Panc1 (cell line): ENCODE measurements around the gene AGPAT3. TPM values are rescaled to one million over a fixed set of nuclear protein-coding genes. Genes with fewer than 3 reads are reported as not detected.

Experiments
- ATAC-seq: fragments of 200-7000 bp; cut with Tn5 transposase; 2 replicates; pipeline ENCODE4 v1.9.1; 2020; ENCODE audit warnings: mild to moderate bottlenecking, moderate library complexity
- BruUV-seq: library from RNA; stranded (reverse); fragments of 400-500 nt; replicated peaks from 2 replicates; lab custom pipeline; 2021; lab: Mats Ljungman, UMichigan
- CTCF ChIA-PET: fragments of 300-600 bp; sonication (Branson Sonifier 250); formaldehyde crosslinking; loops from one replicate; lab custom pipeline; 2022; ENCODE audit warnings: antibody characterized with exemption; lab: Charles Lee
- POLR2A ChIA-PET: fragments of 300-600 bp; sonication (Branson Sonifier 250); formaldehyde crosslinking; loops from one replicate; lab custom pipeline; 2022; ENCODE audit warnings: antibody characterized with exemption; lab: Charles Lee
- DNase-seq: peaks from one replicate; pipeline ENCODE4 v3.0.0-alpha.2; 2010; ENCODE audit warnings: low read depth, low spot score
- H3K27ac ChIP-seq: 2 replicates; pipeline ENCODE4 v1.5.1; 2011; ENCODE audit warnings: mild to moderate bottlenecking, low read length, inconsistent platforms
- H3K27me3 ChIP-seq: fragments of 200-500 bp; sonication (Bioruptor generic); 2 replicates; pipeline ENCODE4 v1.6.0; 2014; ENCODE audit warnings: low read length, inconsistent platforms; ENCODE audit not compliant: control insufficient read depth, insufficient read depth
- H3K36me3 ChIP-seq: fragments of 200-500 bp; sonication (Bioruptor generic); 2 replicates; pipeline ENCODE4 v1.5.1; 2014; ENCODE audit warnings: inconsistent platforms, mild to moderate bottlenecking, low read length, moderate library complexity; ENCODE audit not compliant: control insufficient read depth, insufficient read depth
- H3K4me1 ChIP-seq: 2 replicates; pipeline ENCODE4 v1.5.1; 2011; ENCODE audit warnings: inconsistent platforms, mild to moderate bottlenecking, low read length, moderate library complexity; ENCODE audit not compliant: control insufficient read depth, insufficient read depth
- H3K4me3 ChIP-seq, 2 experiments: 2 replicates each; pipeline ENCODE4 v1.5.1; 2011 to 2012; ENCODE audit warnings: low read depth in 2 of 2, low read length in 2 of 2, mild to moderate bottlenecking in 2 of 2, inconsistent platforms in 1 of 2, moderate library complexity in 1 of 2
- H3K9me3 ChIP-seq: fragments of 200-500 bp; sonication (Bioruptor generic); 2 replicates; pipeline ENCODE4 v1.5.1; 2014; ENCODE audit warnings: low read depth, mild to moderate bottlenecking, inconsistent platforms, low read length, moderate library complexity; ENCODE audit not compliant: control insufficient read depth, insufficient read depth
- CTCF ChIP-seq: fragments of 450-650 bp; IDR thresholded peaks from 2 replicates; pipeline ENCODE4 v1.5.1; 2017; ENCODE audit warnings: mild to moderate bottlenecking
- POLR2AphosphoS5 ChIP-seq: IDR thresholded peaks from 2 replicates; pipeline ENCODE4 v1.6.1; 2012; ENCODE audit warnings: mild to moderate bottlenecking, low read depth, low read length, moderate library complexity
- SIN3A ChIP-seq: IDR thresholded peaks from 2 replicates; pipeline ENCODE4 v1.6.1; 2012; ENCODE audit warnings: low read depth, mild to moderate bottlenecking, low read length, moderate library complexity, borderline replicate concordance; ENCODE audit not compliant: insufficient read depth
- TCF7L2 ChIP-seq: IDR thresholded peaks from 2 replicates; pipeline ENCODE4 v1.6.1; 2011; ENCODE audit warnings: mild to moderate bottlenecking, low read depth, low read length, inconsistent platforms
- in situ Hi-C: cut with HindIII; loops from 2 replicates; pipeline ENCODE4 v1.10.0; 2016; ENCODE audit warnings: low sequenced_read_pairs, low pct_unique_long_range_greater_than_20kb
- intact Hi-C: fragments of 100-400 bp; cut with micrococcal nuclease; formaldehyde crosslinking; loops from one replicate; pipeline ENCODE4 v1.10.0; 2022; ENCODE audit not compliant: unreplicated experiment
- total RNA-seq: library from RNA; stranded (reverse); gene quantifications from one replicate; pipeline ENCODE4 v1.2.1, GENCODE V29; 2021; ENCODE audit not compliant: unreplicated experiment
- TF ChIP-seq, protein P1 (sequence below), 2 experiments: IDR thresholded peaks; 2 replicates each; pipeline ENCODE4 v1.6.1; 2011 to 2012; ENCODE audit warnings: low read depth in 2 of 2, control low read depth in 1 of 2, low read length in 1 of 2, mild to moderate bottlenecking in 1 of 2, moderate library complexity in 1 of 2; ENCODE audit not compliant: insufficient read depth in 1 of 2

AGPAT3 gene
- total RNA-seq, 1 experiment from 2014 or later, result 40.1 TPM

DNA sequence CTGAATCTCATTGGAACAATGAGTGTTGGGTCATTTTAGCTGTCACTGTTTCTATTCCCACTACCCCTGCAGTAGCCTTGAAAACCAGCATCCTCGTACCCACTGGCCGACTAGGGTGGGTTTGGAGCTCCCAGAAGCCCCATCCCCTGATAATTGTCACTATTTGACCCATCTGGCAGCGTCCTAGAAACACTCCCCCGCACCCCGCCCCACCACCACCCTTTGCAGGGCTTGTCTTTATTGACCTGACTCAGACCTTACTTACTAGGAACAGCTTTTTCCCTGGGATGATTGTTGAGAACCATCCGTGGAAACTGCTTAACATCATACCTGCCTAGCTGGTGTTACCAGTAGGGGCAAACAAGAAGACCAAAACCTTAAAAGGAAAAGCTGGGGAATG lies 28.4 kb upstream of the AGPAT3 start:
- CTCF ChIA-PET, result no interaction called here

DNA sequence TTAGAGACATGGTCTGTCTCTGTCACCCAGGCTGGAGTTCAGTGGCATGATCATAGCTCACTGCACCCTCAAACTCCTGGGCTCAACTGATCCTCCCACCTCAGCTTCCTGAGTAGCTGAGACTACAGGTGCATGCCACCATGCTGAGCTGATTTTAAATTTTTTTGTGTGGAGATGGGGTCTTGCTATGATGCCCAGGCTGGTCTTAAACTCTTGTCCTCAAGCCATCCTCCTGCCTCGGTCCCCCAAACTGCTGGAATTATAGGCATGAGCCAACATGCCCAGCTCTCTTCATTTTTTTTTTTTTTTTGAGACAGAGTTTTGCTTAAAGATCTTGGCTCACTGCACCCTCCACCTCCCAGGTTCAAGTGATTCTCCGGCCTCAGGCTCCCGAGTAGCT lies 24.8 kb upstream of the AGPAT3 start:
- ATAC-seq (no peak), DNase-seq (no peak)
- ChIA-PET POLR2A (interaction anchor here (0.6 kb wide), 1 partner anchor 137 kb away, joined by 7 read pairs; no protein-coding TSS in a partner anchor), CTCF (no interaction called here)
- Histone ChIP-seq H3K27ac (no peak overlapping the region), H3K36me3 (no peaks in the 10 kb centered on the region), H3K27me3 (no peaks in the 10 kb centered on the region), H3K9me3 (no peaks in the 10 kb centered on the region), H3K4me1 (no peaks in the 10 kb centered on the region), H3K4me3 (no peak overlapping the region)
- no TSS peak for BruUV-seq
- intact Hi-C loops (no loop called here), in situ Hi-C loops (no loop called here)
- TF ChIP-seq SIN3A (no peak), TCF7L2 (no peak), CTCF (no peak), POLR2AphosphoS5 (no peak)
- TF ChIP-seq, protein P1, sequence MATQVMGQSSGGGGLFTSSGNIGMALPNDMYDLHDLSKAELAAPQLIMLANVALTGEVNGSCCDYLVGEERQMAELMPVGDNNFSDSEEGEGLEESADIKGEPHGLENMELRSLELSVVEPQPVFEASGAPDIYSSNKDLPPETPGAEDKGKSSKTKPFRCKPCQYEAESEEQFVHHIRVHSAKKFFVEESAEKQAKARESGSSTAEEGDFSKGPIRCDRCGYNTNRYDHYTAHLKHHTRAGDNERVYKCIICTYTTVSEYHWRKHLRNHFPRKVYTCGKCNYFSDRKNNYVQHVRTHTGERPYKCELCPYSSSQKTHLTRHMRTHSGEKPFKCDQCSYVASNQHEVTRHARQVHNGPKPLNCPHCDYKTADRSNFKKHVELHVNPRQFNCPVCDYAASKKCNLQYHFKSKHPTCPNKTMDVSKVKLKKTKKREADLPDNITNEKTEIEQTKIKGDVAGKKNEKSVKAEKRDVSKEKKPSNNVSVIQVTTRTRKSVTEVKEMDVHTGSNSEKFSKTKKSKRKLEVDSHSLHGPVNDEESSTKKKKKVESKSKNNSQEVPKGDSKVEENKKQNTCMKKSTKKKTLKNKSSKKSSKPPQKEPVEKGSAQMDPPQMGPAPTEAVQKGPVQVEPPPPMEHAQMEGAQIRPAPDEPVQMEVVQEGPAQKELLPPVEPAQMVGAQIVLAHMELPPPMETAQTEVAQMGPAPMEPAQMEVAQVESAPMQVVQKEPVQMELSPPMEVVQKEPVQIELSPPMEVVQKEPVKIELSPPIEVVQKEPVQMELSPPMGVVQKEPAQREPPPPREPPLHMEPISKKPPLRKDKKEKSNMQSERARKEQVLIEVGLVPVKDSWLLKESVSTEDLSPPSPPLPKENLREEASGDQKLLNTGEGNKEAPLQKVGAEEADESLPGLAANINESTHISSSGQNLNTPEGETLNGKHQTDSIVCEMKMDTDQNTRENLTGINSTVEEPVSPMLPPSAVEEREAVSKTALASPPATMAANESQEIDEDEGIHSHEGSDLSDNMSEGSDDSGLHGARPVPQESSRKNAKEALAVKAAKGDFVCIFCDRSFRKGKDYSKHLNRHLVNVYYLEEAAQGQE (IDR thresholded peaks at IDR 0.05; ENCODE audit: insufficient read depth in 1 of 2, low read depth in 2 of 2, low read length in 1 of 2), result no peak

More for the DNA sequence above, 28.4 kb upstream of the AGPAT3 start:
- no peak for DNase-seq
- intact Hi-C loops, result no loop called here
- H3K9me3 ChIP-seq, result no peaks in the 10 kb centered on the region
- TF ChIP-seq, protein P1 (IDR thresholded peaks at IDR 0.05; ENCODE audit: insufficient read depth in 1 of 2, low read depth in 2 of 2, low read length in 1 of 2), result no peak
- TF ChIP-seq TCF7L2, result no peak
- H3K4me3 ChIP-seq, result no peak overlapping the region
- no peaks in the 10 kb centered on the region for H3K4me1 ChIP-seq
- in situ Hi-C loops, result no loop called here
- no peak for ATAC-seq
- no peak overlapping the region for H3K27ac ChIP-seq
- no peaks in the 10 kb centered on the region for H3K36me3 ChIP-seq
- H3K27me3 ChIP-seq, result no peaks in the 10 kb centered on the region
- POLR2A ChIA-PET, result no interaction called here
- no TSS peak for BruUV-seq
